GM21576 (cell line): ENCODE results near the gene FREM3.

Experiments
- ATAC-seq: cut with Tn5 transposase; IDR thresholded peaks from one replicate; pipeline ENCODE4 v1.9.1; 2021; ENCODE audit warnings: mild to moderate bottlenecking, moderate library complexity; ENCODE audit not compliant: unreplicated experiment

FREM3 gene

GRCh38 chr4:143668930-143669552 lies 31.4 kb downstream of the FREM3 start:
- ATAC-seq: peak; percentile 96

GRCh38 chr4:143667461-143667860 lies 33.0 kb downstream of the FREM3 start:
- no peak for ATAC-seq

- no peak for ATAC-seq
Observed at GRCh38 chr4:143658336-143658735, 42.1 kb downstream of the FREM3 start.

GRCh38 chr4:143654571-143654970 lies 45.9 kb downstream of the FREM3 start:
- no peak for ATAC-seq

GRCh38 chr4:143653031-143653430 lies 47.4 kb downstream of the FREM3 start:
- ATAC-seq: no peak

GRCh38 chr4:143643399-143643798 lies 57.1 kb downstream of the FREM3 start:
- ATAC-seq: no peak

- no peak for ATAC-seq
Observed at GRCh38 chr4:143642611-143643010, 57.9 kb downstream of the FREM3 start.

- ATAC-seq: no peak
Observed at GRCh38 chr4:143641361-143641760, 59.1 kb downstream of the FREM3 start.

- no peak for ATAC-seq
Observed at GRCh38 chr4:143634763-143635162, 65.7 kb downstream of the FREM3 start.

GRCh38 chr4:143633833-143634232 lies 66.6 kb downstream of the FREM3 start:
- ATAC-seq: no peak

- no peak for ATAC-seq
Observed at GRCh38 chr4:143626134-143626911, 74.2 kb downstream of the FREM3 start.

GRCh38 chr4:143625632-143626031 lies 74.8 kb downstream of the FREM3 start:
- ATAC-seq: no peak

GRCh38 chr4:143623896-143624295 lies 76.6 kb downstream of the FREM3 start:
- no peak for ATAC-seq

GRCh38 chr4:143618811-143619210 lies 81.7 kb downstream of the FREM3 start:
- no peak for ATAC-seq

- no peak for ATAC-seq
Observed at GRCh38 chr4:143617994-143618679, 82.3 kb downstream of the FREM3 start.

- peak; percentile 86 for ATAC-seq
Observed at GRCh38 chr4:143616771-143617170, 83.7 kb downstream of the FREM3 start.

- ATAC-seq: no peak
Observed at GRCh38 chr4:143609492-143609891, 91.0 kb downstream of the FREM3 start.

- no peak for ATAC-seq
Observed at GRCh38 chr4:143606480-143606879, 94.0 kb downstream of the FREM3 start.

GRCh38 chr4:143599827-143600226 lies 100.6 kb downstream of the FREM3 start:
- ATAC-seq: no peak

GRCh38 chr4:143598816-143599215 lies 101.7 kb downstream of the FREM3 start:
- ATAC-seq: no peak

- ATAC-seq: no peak
Observed at GRCh38 chr4:143597276-143597675, 103.2 kb downstream of the FREM3 start.

- ATAC-seq: no peak
Observed at GRCh38 chr4:143587703-143588102, 112.8 kb downstream of the FREM3 start.
